Activated B cell treated with CpG ODN at 0.5 μM for 24 hours (primary cell): ENCODE results near the gene CSF1R. TPM values are rescaled to one million over a fixed set of nuclear protein-coding genes. Genes with fewer than 3 reads are reported as not detected.
"Not testable (repeated sequence)": the region's sequence is repeated elsewhere in the genome, so short reads cannot be mapped to it uniquely, and the experiment has no call there.

Source experiments
- ATAC-seq: fragments of 200-7000 bp; cut with Tn5 transposase; one replicate; pipeline ENCODE4 v1.10.0; 2021; ENCODE audit warnings: low read depth, mild to moderate bottlenecking, moderate library complexity
- CTCF ChIA-PET: fragments of 350-600 bp; sonication (Branson Sonifier 250); formaldehyde crosslinking; loops from one replicate; lab custom pipeline; 2021; ENCODE audit warnings: antibody characterized with exemption; lab: Charles Lee
- POLR2A ChIA-PET: fragments of 350-600 bp; sonication (Branson Sonifier 250); formaldehyde crosslinking; loops from one replicate; lab custom pipeline; 2021; ENCODE audit warnings: antibody characterized with exemption; lab: Charles Lee
- DNase-seq: peaks from one replicate; pipeline ENCODE4 v3.0.0; 2022
- H3K27ac Mint-ChIP-seq: one replicate; pipeline ENCODE4 v1.8.0; 2020; ENCODE audit warnings: mixed read lengths
- H3K27me3 Mint-ChIP-seq: one replicate; pipeline ENCODE4 v1.8.0; 2021; ENCODE audit warnings: mixed read lengths
- H3K36me3 Mint-ChIP-seq: one replicate; pipeline ENCODE4 v1.8.0; 2021; ENCODE audit warnings: low read depth, mixed read lengths
- H3K4me1 Mint-ChIP-seq: one replicate; pipeline ENCODE4 v1.8.0; 2021; ENCODE audit warnings: mixed read lengths
- H3K4me3 Mint-ChIP-seq: one replicate; pipeline ENCODE4 v1.8.0; 2020; ENCODE audit warnings: mild to moderate bottlenecking, mixed read lengths
- H3K9me3 Mint-ChIP-seq: one replicate; pipeline ENCODE4 v1.8.0; 2020; ENCODE audit warnings: mixed read lengths
- CTCF ChIP-seq: fragments of 200-600 bp; IDR thresholded peaks from one replicate; pipeline ENCODE4 v1.8.0; 2022; ENCODE audit warnings: antibody characterized with exemption, mild to moderate bottlenecking
- intact Hi-C: fragments of 100-400 bp; cut with micrococcal nuclease; formaldehyde crosslinking; loops from one replicate; pipeline ENCODE4 v1.15.1; 2024
- total RNA-seq: library from RNA; stranded (reverse); gene quantifications from 2 replicates; pipeline ENCODE4 v1.2.3, GENCODE V29; 2022

Gene CSF1R
- total RNA-seq, 1 donor from 2014 or later: 0.44 TPM

- no peak for ATAC-seq
- no peak for DNase-seq
- Mint-ChIP-seq H3K9me3 (no peaks in the 10 kb centered on the region), H3K27ac (no peak overlapping the region), H3K4me3 (no peak overlapping the region), H3K27me3 (no peaks in the 10 kb centered on the region), H3K36me3 (no peaks in the 10 kb centered on the region), H3K4me1 (peaks cover 6% of the 10 kb centered on the region)
- TF ChIP-seq CTCF: no peak
- ChIA-PET CTCF (interaction anchor here (0.6 kb wide), 1 partner anchor 1302 kb away, joined by 3 read pairs; no protein-coding TSS in a partner anchor), POLR2A (no interaction called here)
- intact Hi-C loops: no loop called here
Observed at GRCh38 chr5:150103678-150104549, 17.6 kb upstream of the CSF1R start.

DNA sequence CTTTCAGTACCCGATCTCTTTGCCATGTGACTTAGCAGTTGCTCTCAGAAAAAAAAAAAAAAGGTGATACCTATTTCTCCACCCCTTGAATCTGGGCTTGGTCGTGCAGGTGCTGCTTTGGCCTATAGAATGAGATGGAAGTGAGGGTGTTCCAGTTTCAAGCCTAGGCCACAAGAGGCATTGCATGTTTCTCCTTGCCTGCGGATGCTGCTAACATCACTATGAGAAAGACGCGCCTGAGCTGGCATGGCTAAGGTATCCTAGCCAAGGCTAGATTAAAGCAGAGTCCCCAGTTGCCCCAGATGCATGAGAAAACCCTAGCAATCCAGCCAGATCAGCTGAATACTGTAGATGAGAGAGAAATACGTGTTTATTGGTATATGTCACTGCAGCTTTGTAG lies 14.7 kb upstream of the CSF1R start:
- Mint-ChIP-seq H3K4me1 (peaks cover 6% of the 10 kb centered on the region), H3K9me3 (no peaks in the 10 kb centered on the region), H3K27ac (no peak overlapping the region), H3K36me3 (no peaks in the 10 kb centered on the region), H3K27me3 (no peaks in the 10 kb centered on the region), H3K4me3 (no peak overlapping the region)
- intact Hi-C loops: no loop called here
- ChIA-PET CTCF (no interaction called here), POLR2A (no interaction called here)
- no peak for DNase-seq
- no peak for ATAC-seq
- TF ChIP-seq CTCF: no peak

GRCh38 chr5:150097152-150097551 lies 10.8 kb upstream of the CSF1R start:
- ATAC-seq: no peak
- ChIA-PET CTCF (no interaction called here), POLR2A (no interaction called here)
- Mint-ChIP-seq H3K27ac (no peak overlapping the region), H3K4me1 (no peaks in the 10 kb centered on the region), H3K36me3 (no peaks in the 10 kb centered on the region), H3K4me3 (no peak overlapping the region), H3K9me3 (no peaks in the 10 kb centered on the region), H3K27me3 (peaks cover 3% of the 10 kb centered on the region)
- no peak for TF ChIP-seq CTCF
- intact Hi-C loops: no loop called here
- DNase-seq: no peak

GRCh38 chr5:150092159-150092787 lies 5.9 kb upstream of the CSF1R start:
- Mint-ChIP-seq H3K27ac (no peak overlapping the region), H3K4me3 (no peak overlapping the region), H3K9me3 (no peaks in the 10 kb centered on the region), H3K36me3 (no peaks in the 10 kb centered on the region), H3K4me1 (peaks cover 5% of the 10 kb centered on the region), H3K27me3 (peaks cover 3% of the 10 kb centered on the region)
- DNase-seq (no peak), ATAC-seq (no peak)
- TF ChIP-seq CTCF: no peak
- POLR2A ChIA-PET: no interaction called here
- CTCF ChIA-PET: no interaction called here
- intact Hi-C loops: no loop called here

GRCh38 chr5:150085191-150085912 lies 1.0 kb downstream of the CSF1R start:
- no peak overlapping the region for H3K4me3 Mint-ChIP-seq

DNA sequence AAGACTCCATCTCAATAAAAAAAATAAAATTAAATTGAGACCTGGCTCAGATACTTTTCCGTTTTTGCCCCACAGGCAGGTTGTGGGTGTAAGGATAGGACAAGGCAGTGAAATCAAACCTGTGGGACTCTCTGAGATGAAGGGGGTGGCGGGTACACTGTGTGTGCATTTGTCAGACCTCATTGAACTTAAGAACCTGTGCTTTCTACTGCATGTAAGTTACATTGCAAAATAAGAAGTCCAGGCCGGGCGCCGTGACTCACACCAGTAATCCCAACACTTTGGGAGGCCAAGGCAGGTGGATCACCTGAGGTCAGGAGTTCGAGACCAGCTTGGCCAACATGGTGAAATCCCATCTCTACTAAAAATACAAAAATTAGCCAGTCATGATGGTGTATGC lies 1.6 kb downstream of the CSF1R start:
- intact Hi-C loops, H3K27me3 Mint-ChIP-seq, H3K27ac Mint-ChIP-seq, DNase-seq, CTCF ChIA-PET, POLR2A ChIA-PET, H3K4me3 Mint-ChIP-seq, H3K9me3 Mint-ChIP-seq, ATAC-seq, H3K36me3 Mint-ChIP-seq: not testable (repeated sequence)
- H3K4me1 Mint-ChIP-seq: peaks cover 37% of the 10 kb centered on the region

More at GRCh38 chr5:150085191-150085912, 1.0 kb downstream of the CSF1R start:
- no peaks in the 10 kb centered on the region for H3K36me3 Mint-ChIP-seq
- H3K4me1 Mint-ChIP-seq: peaks cover 37% of the 10 kb centered on the region
- DNase-seq (no peak), ATAC-seq (no peak)
- ChIA-PET POLR2A (no interaction called here), CTCF (no interaction called here)
- no peaks in the 10 kb centered on the region for H3K9me3 Mint-ChIP-seq
- H3K27ac Mint-ChIP-seq: no peak overlapping the region
- intact Hi-C loops: no loop called here
- no peak for TF ChIP-seq CTCF
- peaks cover 6% of the 10 kb centered on the region for H3K27me3 Mint-ChIP-seq
